T-helper 1 cell treated with Interleukin-12 subunit alpha and Interleukin-12 subunit beta and Interleukin-4 antibody, amounts not matched to agents 30 ng/mL and 1 ng/mL, for 36 hours (primary cell): ENCODE data around the gene ARHGAP45. TPM values are rescaled to one million over a fixed set of nuclear protein-coding genes. Genes with fewer than 3 reads are reported as not detected.

Experiments used
- intact Hi-C: fragments of 100-400 bp; cut with micrococcal nuclease; formaldehyde crosslinking; loops from one replicate; pipeline ENCODE4 v1.15.1; 2024
- total RNA-seq: library from RNA; stranded (reverse); gene quantifications from 2 replicates; pipeline ENCODE4 v1.2.3, GENCODE V29; 2022

Gene ARHGAP45
- total RNA-seq, 1 donor from 2014 or later = 471 TPM

DNA sequence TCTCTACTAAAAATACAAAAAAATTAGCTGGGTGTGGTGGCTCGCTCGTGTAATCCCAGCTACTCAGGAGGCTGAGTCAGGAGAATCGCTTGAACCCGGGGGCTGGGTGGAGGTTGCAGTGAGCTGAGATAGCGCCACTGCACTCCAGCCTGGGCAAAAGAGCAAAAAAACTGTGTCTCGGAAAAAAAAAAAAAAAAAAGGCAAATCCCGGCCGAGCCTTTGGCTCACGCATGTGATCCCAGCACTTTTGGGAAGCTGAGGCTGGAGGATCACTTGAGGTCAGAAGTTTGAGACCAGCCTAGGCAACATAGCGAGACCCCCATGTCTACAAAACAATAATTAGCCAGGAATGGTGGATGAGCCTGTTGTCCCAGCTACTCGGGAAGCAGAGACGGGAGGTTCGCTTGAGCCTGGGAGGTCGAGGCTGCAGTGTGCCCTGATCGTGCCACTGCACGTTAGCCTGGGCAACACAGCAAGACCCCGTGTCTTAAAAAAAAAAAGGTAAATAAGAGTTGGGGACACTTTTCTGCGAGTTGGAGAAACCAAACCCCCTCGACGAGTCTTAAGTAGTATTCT is 36.3 kb downstream of the ARHGAP45 start:
- intact Hi-C loops = loop anchor here (1.0 to 2.0 kb wide), 5 partner anchors 8 to 138 kb away; partner anchors contain the start of genes ATP5F1D and POLR2E

DNA sequence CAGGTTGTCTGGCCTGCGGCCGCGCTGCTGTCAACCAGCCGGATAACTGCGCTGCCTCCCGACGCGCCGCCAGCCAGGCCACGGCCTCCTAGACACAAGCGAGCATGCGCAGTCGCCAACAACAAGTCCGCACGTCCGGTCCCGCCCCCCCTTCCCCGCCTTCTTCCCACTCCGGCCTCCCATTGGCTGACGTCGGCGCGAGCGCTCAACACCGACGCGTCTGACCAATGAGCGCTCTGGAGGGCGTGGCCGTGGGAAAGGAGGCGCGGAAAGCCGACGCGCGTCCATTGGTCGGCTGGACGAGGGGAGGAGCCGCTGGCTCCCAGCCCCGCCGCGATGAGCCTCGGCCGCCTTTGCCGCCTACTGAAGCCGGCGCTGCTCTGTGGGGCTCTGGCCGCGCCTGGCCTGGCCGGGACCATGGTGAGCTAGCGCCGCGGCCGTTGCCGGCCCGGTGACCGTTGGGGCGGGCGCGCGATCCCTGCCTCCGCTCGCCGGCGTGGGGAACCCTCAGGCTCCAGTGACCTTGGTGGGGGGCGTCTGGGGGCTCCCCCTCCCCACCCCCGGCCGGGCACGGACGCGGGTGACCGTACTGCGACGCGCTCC is 36.8 kb downstream of the ARHGAP45 start, which contains the start of gene GPX4:
GPX4 (plus strand) TSS at position 287 of the 603 bp plus-strand sequence; CDS start at position 337, 50 bp downstream.
- intact Hi-C loops = loop anchor here (1.0 to 2.0 kb wide), 5 partner anchors 9 to 137 kb away; partner anchors contain the start of genes ATP5F1D and POLR2E

DNA sequence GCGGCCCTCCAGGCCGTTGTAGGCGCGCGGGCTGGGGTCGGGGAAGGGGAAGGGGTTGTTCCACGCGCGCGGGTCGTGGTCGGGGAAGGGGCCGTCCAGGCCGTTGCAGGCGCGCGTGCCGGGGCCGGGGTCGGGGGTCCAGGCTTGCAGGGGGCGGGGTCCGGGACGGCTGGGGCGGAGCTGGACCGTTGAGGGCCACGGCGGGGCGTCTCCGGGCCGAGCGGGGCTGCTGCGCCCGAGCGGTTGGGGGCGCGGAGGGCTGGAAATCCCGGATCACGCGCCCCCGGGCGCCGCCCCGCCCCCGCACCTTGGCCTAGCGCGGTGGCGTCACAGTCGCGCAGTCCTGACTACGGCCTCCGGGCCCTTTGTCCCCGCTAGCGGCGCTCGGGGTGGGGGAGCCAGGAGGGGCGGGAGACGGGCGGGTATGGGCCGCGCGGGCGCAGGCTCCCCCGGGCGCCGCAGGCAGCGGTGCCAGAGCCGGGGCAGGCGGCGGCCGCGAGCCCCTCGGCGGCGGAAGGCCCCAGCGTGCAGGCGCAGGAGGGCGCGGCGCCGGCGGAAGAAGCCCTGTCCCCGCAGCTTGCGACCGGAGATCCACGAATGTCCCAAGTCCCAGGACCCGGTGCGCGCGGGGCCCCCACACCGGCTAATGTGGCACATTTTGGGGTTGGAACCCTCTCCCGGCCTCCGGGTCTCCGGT is 37.5 kb downstream of the ARHGAP45 start:
- intact Hi-C loops = no loop called here

DNA sequence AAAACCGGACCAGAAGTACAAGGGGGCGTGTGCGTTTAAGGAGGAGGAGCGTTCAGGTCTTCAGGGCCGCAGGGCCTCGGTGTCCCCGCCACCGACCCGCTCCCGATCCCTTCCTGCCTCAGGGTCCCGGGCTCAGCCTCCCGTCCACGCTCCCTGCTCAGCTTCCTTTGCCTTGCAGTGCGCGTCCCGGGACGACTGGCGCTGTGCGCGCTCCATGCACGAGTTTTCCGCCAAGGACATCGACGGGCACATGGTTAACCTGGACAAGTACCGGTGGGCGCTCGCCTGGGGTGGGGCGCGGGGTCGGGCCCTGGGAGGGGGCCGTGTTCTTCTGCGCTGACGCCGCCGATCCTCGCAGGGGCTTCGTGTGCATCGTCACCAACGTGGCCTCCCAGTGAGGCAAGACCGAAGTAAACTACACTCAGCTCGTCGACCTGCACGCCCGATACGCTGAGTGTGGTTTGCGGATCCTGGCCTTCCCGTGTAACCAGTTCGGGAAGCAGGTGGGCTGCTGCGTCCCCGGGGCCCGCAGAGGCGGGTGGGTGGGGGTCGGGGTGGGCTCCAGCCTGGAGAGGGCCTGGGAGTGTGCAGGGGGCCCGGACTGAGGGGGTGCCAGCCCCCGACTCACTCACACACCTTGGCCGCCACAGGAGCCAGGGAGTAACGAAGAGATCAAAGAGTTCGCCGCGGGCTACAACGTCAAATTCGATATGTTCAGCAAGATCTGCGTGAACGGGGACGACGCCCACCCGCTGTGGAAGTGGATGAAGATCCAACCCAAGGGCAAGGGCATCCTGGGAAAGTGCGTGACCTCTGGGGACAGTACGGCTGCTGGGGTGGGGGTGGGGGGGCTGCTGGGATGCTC is 38.3 kb downstream of the ARHGAP45 start:
- intact Hi-C loops = no loop called here

DNA sequence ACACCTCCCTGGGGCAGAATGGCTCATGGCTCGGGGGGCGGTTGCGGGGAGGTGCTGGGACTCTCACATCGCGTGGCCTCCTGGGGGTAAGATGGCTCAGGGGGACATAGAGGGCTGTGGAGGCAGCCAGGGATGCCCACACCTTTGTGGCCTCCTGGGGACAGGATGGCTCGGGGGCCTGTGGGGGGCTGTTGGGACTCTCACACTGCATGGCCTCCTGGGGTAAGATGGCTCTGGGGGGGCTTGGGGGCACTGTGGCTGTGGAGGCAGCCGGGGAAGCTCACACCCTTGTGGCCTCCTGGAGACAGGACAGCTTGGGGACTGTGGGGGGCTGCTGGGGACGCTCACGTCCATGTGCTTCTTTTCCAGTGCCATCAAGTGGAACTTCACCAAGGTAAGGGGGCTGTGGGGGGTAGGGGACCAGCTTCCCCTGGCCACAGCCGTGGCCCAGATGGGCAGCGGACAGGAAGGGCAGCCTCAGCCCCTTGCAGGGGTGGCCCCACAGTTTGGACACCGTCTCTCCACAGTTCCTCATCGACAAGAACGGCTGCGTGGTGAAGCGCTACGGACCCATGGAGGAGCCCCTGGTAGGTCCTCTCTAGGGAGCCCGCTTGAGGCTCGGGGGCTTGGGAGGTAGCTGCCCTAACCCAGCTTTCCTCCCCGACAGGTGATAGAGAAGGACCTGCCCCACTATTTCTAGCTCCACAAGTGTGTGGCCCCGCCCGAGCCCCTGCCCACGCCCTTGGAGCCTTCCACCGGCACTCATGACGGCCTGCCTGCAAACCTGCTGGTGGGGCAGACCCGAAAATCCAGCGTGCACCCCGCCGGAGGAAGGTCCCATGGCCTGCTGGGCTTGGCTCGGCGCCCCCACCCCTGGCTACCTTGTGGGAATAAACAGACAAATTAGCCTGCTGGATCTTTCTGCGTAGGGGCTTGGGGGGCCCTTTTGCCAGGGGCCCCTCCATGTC is 39.2 kb downstream of the ARHGAP45 start:
- intact Hi-C loops = no loop called here

DNA sequence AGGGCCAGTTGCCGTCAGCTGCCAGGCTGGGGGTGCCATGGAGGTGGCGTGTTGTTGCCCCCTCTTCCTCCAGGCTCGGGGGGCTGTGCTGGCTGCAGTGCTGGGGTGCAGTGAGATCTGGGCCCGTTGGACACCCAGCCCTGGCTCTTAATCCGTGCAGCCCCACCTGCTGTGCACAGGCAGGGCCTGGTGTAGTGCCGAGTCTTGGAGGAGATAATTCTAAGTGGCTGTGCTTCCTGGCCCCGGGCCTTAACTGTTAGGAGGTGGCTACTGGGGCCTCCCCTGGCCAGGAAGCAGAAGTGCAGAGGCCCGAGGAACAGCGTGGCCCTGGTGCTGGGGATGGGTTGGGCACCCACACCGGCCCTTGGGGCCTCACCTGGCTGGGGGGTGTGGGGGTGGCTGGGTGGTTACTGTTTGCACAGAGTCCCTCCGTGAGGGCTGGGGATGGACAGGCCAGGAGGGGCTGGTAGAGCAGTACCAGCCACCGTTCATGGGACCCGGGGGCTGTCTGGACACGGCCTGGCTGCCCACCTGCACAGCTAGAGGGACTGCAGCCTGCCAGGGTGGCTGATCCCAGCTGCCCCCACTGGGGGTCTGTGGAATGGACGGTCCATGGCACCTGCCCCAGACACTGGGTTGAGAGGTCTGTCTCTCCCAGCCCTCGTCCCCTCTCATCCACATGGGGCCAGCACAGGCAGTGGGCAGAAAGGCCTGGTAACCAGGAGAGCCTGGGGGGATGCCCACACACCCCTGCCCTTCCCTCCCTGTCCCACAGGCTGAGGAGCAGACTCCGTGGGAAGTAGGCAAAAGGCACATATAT is 40.1 kb downstream of the ARHGAP45 start:
- intact Hi-C loops = no loop called here

DNA sequence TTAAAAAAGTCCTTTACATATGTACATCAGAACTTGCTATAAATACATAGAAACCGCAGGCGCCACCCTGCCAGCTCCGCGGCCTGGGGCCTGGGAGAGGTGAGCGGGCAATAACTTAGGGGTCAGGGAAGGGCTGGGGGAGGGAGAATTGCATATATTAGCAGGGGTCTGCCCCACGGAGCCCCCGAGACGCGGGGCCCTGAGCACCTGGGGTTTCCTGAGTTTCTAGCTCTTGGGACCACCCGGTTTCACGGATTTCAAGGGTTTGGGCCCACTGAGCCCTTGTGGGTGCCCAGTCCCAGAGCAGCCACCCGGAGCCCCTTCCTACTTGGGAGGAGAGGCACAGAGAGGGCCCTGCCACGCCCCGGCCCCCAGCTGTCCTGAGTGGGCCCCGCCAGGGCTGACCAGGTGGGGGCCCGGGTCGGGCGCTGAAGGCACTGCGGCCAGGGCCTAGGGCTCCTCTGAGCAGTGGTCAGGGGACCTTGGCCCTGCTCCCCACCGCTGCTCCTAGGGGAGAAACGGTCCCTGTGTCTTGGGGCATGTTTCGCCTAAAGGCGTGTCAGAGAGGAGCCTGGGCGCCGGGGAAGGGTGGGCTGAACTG is 40.8 kb downstream of the ARHGAP45 start:
- intact Hi-C loops = no loop called here

DNA sequence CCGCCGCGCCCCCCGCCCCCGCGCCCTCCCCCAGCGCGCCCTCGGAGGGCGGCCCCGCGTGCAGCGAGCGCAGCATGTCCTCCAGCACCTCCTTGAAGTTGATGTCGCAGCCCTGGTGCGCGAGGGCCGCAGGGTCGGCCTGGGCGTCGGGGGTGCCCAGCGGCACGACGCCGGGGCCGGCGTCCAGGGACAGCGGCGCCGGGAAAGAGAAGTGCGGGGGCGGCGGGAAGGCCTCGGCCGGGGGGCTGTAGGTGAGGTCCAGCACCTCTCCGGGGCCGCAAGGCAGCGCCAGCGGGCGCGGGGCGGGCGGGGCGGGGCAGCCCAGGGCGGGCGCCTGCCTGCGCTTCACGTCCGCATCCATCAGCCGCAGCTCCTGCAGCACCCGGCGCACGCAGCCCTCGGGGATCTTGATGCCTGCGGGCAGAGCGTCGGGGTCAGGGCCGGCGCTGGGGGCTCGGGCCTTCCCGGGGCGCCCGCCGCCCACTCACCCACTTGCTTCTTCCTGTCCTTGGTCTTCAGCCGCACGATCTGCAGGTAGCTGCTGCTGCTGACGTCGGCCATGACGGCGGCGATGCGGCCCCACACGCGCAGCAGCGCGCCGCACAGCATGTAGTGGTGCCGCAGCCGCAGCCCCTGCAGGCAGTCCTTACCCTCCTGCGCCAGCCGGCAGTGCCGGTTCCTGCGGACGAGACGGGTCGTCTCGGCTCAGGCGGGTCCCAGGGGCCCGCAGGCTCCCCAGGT is 41.5 kb downstream of the ARHGAP45 start:
- intact Hi-C loops = no loop called here

DNA sequence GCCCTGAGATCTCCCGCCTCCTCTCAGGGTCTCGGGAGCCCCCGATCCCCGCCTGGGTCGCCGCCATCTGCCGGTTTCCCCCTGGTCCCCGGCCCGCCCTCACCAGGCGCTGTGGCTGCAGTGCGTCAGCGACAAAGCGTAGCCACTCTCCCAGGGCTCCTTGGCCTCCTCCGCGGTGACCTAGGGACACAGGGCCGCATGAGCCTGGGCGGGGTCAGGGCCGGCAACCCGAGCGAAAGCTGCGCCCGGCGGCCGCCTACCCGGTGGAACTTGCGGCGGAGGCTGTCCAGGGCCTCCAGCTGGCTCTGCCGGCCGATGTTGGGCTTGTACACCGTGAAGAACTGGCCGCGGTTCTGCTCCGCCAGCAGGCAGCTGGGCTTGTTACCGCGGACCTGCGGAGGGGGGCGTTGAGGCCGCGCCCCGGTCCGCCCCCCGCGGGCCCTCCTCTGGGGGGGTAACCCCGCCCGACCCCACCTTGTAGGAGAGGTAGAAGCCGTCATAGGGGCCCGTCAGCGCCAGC is 42.1 kb downstream of the ARHGAP45 start:
- intact Hi-C loops = no loop called here

DNA sequence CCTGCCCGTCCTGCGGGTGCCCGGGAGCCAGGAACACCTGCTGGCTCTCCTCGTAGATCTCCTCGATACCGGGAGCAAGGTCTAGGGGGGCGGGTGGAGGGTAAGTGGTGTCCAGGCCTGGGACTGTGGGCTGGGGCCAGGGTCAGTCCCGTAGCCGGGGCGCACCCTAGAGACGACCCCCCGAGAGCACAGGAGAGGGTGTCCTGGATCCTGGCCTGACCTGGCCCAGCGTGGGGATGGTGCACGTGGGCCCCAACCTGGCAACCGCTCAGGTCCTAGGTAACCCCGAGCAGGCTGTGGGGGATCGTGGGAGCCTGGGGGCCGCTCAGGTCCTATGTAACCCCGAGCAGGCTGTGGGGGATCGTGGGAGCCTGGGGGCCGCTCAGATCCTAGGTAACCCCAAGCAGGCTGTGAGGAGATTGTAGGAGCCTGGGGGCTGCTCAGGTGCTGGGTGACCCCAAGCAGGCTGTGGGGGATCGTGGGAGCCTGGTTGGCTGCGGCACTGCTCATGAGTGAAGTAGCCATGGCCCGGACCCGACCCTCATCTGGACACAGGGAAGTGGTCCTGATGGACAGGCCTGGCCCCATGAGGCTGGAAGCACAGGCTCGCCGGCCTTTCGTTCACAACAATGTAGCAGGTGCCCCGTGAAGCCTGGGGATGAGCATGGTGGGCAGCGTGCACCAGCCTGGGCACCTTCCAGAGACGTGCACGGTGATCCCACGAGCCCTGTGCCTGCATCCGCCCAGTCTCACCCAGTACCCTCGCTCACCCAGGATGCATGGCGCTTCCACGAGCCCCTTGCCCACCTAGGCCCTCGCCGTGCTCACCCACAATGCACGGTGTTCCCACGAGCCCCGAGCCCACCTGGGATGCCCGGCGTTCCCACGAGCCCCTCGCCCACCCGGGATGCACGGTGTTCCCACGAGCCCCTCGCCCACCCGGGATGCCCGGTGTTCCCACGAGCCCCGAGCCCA is 43.0 kb downstream of the ARHGAP45 start:
- intact Hi-C loops = loop anchor here (5.0 kb wide), 1 partner anchor 82 kb away; no protein-coding TSS in a partner anchor

DNA sequence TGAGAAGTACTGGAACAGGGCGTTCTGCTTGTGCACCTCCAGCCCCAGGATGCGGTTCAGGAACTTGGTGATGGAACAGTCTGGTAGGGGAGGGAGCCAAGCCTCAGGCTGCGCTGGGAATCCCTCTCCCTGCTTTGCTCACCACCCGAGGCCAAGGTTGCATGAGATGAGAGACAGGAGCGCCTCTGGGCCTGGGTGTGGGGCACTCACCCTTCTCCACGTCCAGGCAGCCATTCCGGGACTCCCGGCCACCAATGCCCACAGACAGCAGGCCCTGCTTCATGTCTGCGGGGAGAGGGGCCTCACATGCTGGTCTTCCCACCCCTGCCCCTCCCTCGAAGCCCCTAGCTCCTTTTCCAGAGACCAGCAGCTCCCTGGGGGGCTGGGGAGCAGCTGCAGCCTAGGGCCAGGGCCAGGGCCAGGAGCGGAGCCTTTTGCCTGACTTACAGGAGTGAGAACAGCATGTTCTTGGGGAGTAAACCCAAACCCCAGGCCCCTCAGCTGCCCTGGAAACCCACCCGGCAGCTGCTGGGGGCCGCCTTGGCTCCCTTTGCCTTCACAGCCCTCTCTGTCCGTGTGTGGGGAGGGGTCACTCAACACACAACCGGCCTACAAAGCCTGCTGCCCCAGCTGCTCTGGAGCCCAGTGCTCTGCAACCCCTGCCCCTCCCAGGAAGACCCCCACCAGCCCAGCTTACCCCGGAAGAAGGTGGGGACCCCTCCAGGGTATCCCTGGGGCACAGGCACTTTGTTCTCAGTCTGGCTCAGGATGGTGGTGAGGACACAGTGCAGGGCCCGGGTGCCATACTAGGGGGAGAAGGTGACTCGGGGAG is 44.1 kb downstream of the ARHGAP45 start:
- intact Hi-C loops = loop anchor here (5.0 kb wide), 1 partner anchor 81 kb away; no protein-coding TSS in a partner anchor

DNA sequence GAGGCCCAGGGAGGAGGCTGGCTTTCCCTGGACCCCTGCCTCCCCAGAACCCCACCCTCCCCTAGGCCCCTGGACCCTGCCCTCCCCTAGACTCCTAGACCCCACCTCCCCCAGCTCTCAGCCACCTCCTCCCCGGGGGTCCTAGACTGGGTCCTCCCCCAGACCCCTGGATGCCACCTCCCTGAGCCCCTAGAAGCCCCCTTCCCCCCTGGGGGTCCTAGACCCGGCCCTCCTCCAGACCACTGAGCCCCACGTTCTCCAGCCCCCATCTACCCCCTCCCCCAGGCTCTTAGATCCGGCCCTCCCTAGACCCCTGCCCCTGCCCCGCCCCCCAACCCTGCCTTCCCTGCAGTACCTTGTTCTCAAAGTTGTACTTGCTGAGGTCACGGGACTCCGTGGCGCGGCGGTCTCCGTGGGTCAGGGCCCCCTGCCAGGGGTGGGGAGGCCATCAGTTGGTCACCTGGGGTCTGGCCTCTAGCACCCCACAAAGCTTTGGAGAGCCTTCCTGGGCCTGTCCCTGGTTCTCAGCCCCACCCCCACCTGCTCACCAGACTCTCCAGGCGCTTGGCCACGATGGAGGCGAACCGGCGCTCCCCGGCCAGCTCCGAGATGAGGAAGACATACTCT is 44.8 kb downstream of the ARHGAP45 start:
- intact Hi-C loops = loop anchor here (5.0 kb wide), 1 partner anchor 81 kb away; no protein-coding TSS in a partner anchor

DNA sequence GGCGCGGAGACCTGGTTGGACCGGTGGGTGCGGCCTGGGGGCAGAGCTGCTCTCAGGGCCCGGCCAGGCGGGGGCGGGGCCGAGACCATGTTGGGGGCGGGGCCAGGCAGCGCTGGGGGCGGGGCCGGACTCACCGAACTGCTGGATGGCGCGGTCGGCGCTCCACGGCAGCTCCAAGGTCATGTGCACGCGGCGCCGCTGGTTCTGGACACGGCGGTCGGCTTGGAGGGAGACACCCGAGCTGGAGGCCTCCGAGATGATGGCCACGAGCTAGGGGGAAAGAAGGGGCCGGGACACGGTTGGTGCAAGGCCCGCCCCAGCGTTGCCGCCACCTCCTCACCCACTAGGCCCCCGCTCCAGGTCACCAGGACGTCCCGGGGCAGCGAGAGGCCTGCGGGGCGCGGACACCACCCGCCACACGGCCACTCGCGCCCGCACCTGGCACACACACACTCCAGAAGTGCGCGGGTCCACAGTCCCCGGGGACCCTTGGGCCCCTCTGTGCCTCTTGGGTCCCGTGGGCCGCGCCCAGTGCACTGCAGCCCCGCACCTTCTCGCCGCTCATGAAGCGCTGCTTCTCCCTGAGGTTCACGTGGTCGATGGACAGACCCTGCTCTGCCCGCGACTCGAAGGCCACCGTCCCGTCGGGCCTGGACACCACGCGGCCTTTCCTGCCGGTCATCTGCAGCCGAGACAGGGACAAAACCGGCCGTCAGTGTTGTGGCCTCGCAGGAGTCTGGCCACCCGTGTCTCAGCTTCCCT is 45.5 kb downstream of the ARHGAP45 start:
- intact Hi-C loops = loop anchor here (5.0 kb wide), 1 partner anchor 80 kb away; no protein-coding TSS in a partner anchor
